HepG2 (cell line): Measurements from ENCODE around the gene LRRC17.

ENCODE experiments used
- CHCHD3 ChIP-seq: sonication (generic); formaldehyde crosslinking; IDR thresholded peaks from 2 replicates; pipeline ENCODE4 v1.8.0; 2022; ENCODE audit warnings: mild to moderate bottlenecking, missing genetic modification reagents, moderate library complexity
- EP300 ChIP-seq, 3 experiments: sonication (generic) in 1 of 3; formaldehyde crosslinking in 1 of 3; IDR thresholded peaks; 2 replicates each; pipeline versions ENCODE4 v1.5.1 to v1.6.1; 2011 to 2020; ENCODE audit warnings: low read depth in 2 of 3, low read length in 2 of 3, borderline replicate concordance in 1 of 3, improper control_type of control experiment in 1 of 3, mild to moderate bottlenecking in 1 of 3, missing genetic modification reagents in 1 of 3, moderate library complexity in 1 of 3
- HDAC2 ChIP-seq: sonication (generic); formaldehyde crosslinking; IDR thresholded peaks from 2 replicates; pipeline ENCODE4 v1.4.0; 2020; ENCODE audit warnings: missing genetic modification reagents
- IRF2 ChIP-seq: IDR thresholded peaks from 2 replicates; pipeline ENCODE4 v1.6.1; 2018; ENCODE audit warnings: missing genetic modification reagents, missing compliant biosample characterization
- MAZ ChIP-seq, 2 experiments: sonication (generic) in 1 of 2; formaldehyde crosslinking in 1 of 2; IDR thresholded peaks; 2 replicates each; pipeline versions ENCODE4 v1.5.0 to v1.6.1; 2012 to 2020; ENCODE audit warnings: low read depth in 2 of 2, mild to moderate bottlenecking in 2 of 2, borderline replicate concordance in 1 of 2, improper control_type of control experiment in 1 of 2, low read length in 1 of 2, missing genetic modification reagents in 1 of 2, moderate library complexity in 1 of 2
- RAD21 ChIP-seq: fragments of 450-650 bp; formaldehyde crosslinking; IDR thresholded peaks from 2 replicates; pipeline ENCODE4 v1.5.0; 2020; ENCODE audit warnings: mild to moderate bottlenecking
- RFX1 ChIP-seq: fragments of 450-650 bp; IDR thresholded peaks from 2 replicates; pipeline ENCODE4 v1.6.1; 2017
- TAF15 ChIP-seq: fragments of 200-400 bp; formaldehyde crosslinking; IDR thresholded peaks from one replicate; pipeline ENCODE4 v1.6.1; 2018; ENCODE audit warnings: mild to moderate bottlenecking, low read depth, low read length; ENCODE audit not compliant: poor library complexity, severe bottlenecking
- TCF12 ChIP-seq, 2 experiments: fragments of 450-650 bp in 1 of 2; sonication (generic) in 1 of 2; formaldehyde crosslinking in 1 of 2; IDR thresholded peaks; 2 replicates each; pipeline versions ENCODE4 v1.6.1 to v1.8.0; 2017 to 2022; ENCODE audit warnings: antibody characterized with exemption in 1 of 2, mild to moderate bottlenecking in 1 of 2, missing genetic modification reagents in 1 of 2, moderate library complexity in 1 of 2
- THYN1 ChIP-seq: sonication (generic); formaldehyde crosslinking; IDR thresholded peaks from 2 replicates; pipeline ENCODE4 v1.8.1; 2023; ENCODE audit warnings: low read depth, mild to moderate bottlenecking, moderate library complexity, missing genetic modification reagents, borderline replicate concordance
- ZBTB7A ChIP-seq: sonication (generic); formaldehyde crosslinking; IDR thresholded peaks from 2 replicates; pipeline ENCODE4 v1.8.0; 2022; ENCODE audit warnings: mild to moderate bottlenecking, missing genetic modification reagents
- ZNF749 ChIP-seq: sonication (generic); formaldehyde crosslinking; IDR thresholded peaks from 2 replicates; pipeline ENCODE4 v1.8.0; 2022; ENCODE audit warnings: mild to moderate bottlenecking, missing genetic modification reagents, moderate library complexity, borderline replicate concordance
- ZNF775 ChIP-seq: sonication (generic); formaldehyde crosslinking; IDR thresholded peaks from 2 replicates; pipeline ENCODE4 v1.4.0; 2020; ENCODE audit warnings: missing genetic modification reagents, mild to moderate bottlenecking, moderate library complexity, borderline replicate concordance
- TF ChIP-seq, protein P1 (sequence below): sonication (generic); formaldehyde crosslinking; IDR thresholded peaks from 2 replicates; pipeline ENCODE4 v1.5.0; 2020; ENCODE audit warnings: mild to moderate bottlenecking, missing genetic modification reagents, moderate library complexity

DNA sequence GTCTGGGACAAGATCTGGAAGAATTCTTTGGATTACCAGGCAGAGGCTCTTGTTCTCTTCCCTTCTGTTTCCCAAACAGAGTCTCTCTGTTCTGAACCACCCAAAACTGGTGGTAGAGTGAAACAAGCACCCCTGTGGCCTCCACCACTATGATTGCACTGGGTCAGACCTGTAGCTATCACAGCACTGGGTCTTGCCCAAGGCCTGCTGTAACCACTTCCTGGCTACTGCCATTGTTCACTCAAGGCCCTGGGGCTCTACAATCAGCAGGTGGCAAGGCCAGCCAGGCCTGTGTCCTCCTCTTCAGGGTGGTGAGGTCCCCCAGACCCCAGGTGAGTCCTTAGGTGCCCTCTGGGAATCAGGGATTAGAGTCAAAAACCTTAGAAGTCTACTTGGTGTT, 4.1 kb upstream of the LRRC17 start:
- TF ChIP-seq ZNF749 (CRISPR knock-in tag) (no peak), TCF12 (IDR thresholded peaks at IDR 0.05) (no peak), TCF12 (CRISPR knock-in tag; IDR thresholded peaks at IDR 0.05) (no peak), ZBTB7A (CRISPR knock-in tag) (no peak), RAD21 (CRISPR knock-in tag) (no peak), IRF2 (CRISPR knock-in tag) (no peak), RFX1 (no peak), EP300 (IDR thresholded peaks at IDR 0.05; ENCODE audit: low read depth in 2 of 2, low read length in 2 of 2) (no peak), EP300 (CRISPR knock-in tag; IDR thresholded peaks at IDR 0.05; ENCODE audit: borderline replicate concordance) (no peak), MAZ (IDR thresholded peaks at IDR 0.05; ENCODE audit: borderline replicate concordance, low read depth, low read length) (no peak), MAZ (CRISPR knock-in tag; IDR thresholded peaks at IDR 0.05; ENCODE audit: low read depth) (no peak), CHCHD3 (no peak), ZNF775 (no peak), THYN1 (no peak), HDAC2 (CRISPR knock-in tag) (no peak), TAF15 (no peak)
- TF ChIP-seq, protein P1, sequence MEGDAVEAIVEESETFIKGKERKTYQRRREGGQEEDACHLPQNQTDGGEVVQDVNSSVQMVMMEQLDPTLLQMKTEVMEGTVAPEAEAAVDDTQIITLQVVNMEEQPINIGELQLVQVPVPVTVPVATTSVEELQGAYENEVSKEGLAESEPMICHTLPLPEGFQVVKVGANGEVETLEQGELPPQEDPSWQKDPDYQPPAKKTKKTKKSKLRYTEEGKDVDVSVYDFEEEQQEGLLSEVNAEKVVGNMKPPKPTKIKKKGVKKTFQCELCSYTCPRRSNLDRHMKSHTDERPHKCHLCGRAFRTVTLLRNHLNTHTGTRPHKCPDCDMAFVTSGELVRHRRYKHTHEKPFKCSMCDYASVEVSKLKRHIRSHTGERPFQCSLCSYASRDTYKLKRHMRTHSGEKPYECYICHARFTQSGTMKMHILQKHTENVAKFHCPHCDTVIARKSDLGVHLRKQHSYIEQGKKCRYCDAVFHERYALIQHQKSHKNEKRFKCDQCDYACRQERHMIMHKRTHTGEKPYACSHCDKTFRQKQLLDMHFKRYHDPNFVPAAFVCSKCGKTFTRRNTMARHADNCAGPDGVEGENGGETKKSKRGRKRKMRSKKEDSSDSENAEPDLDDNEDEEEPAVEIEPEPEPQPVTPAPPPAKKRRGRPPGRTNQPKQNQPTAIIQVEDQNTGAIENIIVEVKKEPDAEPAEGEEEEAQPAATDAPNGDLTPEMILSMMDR, result no peak
